ENCODE data around the gene SEPHS1.
"Not testable (repeated sequence)": the region's sequence is repeated elsewhere in the genome, so short reads cannot be mapped to it uniquely, and the experiment has no call there.

The SEPHS1 gene

GRCh38 chr10:13360587-13360986 lies 12.5 kb upstream of the SEPHS1 start:
- no peak for DNase-seq (ENCODE audit: low read depth)

- DNase-seq (ENCODE audit: low read depth) = no peak
Measured at GRCh38 chr10:13356392-13356791, 8.3 kb upstream of the SEPHS1 start.

GRCh38 chr10:13354783-13355182 lies 6.7 kb upstream of the SEPHS1 start:
- no peak for DNase-seq (ENCODE audit: low read depth)

- DNase-seq (ENCODE audit: low read depth) = no peak
Measured at GRCh38 chr10:13352519-13352918, 4.4 kb upstream of the SEPHS1 start.

GRCh38 chr10:13351340-13351915 lies 3.3 kb upstream of the SEPHS1 start:
- no peak for DNase-seq (ENCODE audit: low read depth)

GRCh38 chr10:13349463-13350274 lies 1.6 kb upstream of the SEPHS1 start:
- DNase-seq (ENCODE audit: low read depth) = no peak

- DNase-seq (ENCODE audit: low read depth) = no peak
Measured at GRCh38 chr10:13347500-13348156, 465 bp downstream of the SEPHS1 start.

GRCh38 chr10:13347043-13347499 lies 1.0 kb downstream of the SEPHS1 start:
- DNase-seq (ENCODE audit: low read depth) = no peak

- peak; percentile 35 for DNase-seq (ENCODE audit: low read depth)
Measured at GRCh38 chr10:13346283-13347042, 1.6 kb downstream of the SEPHS1 start.

GRCh38 chr10:13340626-13341376 lies 7.3 kb downstream of the SEPHS1 start:
- no peak for DNase-seq (ENCODE audit: low read depth)

- DNase-seq (ENCODE audit: low read depth) = no peak
Measured at GRCh38 chr10:13340068-13340467, 8.0 kb downstream of the SEPHS1 start.

- DNase-seq (ENCODE audit: low read depth) = peak; percentile 55
Measured at GRCh38 chr10:13338390-13339110, 9.5 kb downstream of the SEPHS1 start.

GRCh38 chr10:13337827-13338196 lies 10.3 kb downstream of the SEPHS1 start:
- DNase-seq (ENCODE audit: low read depth) = no peak

- no peak for DNase-seq (ENCODE audit: low read depth)
Measured at GRCh38 chr10:13337128-13337826, 10.8 kb downstream of the SEPHS1 start.

GRCh38 chr10:13335881-13336280 lies 12.2 kb downstream of the SEPHS1 start:
- DNase-seq (ENCODE audit: low read depth) = no peak

- no peak for DNase-seq (ENCODE audit: low read depth)
Measured at GRCh38 chr10:13334556-13334955, 13.5 kb downstream of the SEPHS1 start.

GRCh38 chr10:13331646-13332045 lies 16.4 kb downstream of the SEPHS1 start:
- DNase-seq (ENCODE audit: low read depth) = no peak

GRCh38 chr10:13330980-13331379 lies 17.1 kb downstream of the SEPHS1 start:
- not testable (repeated sequence) for DNase-seq (ENCODE audit: low read depth)

- DNase-seq (ENCODE audit: low read depth) = no peak
Measured at GRCh38 chr10:13329565-13329964, 18.5 kb downstream of the SEPHS1 start.

- no peak for DNase-seq (ENCODE audit: low read depth)
Measured at GRCh38 chr10:13328613-13329012, 19.5 kb downstream of the SEPHS1 start.
